ENCODE measurements around the gene ABL2. TPM values are rescaled to one million over a fixed set of nuclear protein-coding genes. Genes with fewer than 3 reads are reported as not detected.
A peak's percentile ranks its signal among the peaks of the same experiment; 100 is the strongest.

The ABL2 gene
- total RNA-seq, 1 experiment from 2014 or later: 18.3 TPM

DNA sequence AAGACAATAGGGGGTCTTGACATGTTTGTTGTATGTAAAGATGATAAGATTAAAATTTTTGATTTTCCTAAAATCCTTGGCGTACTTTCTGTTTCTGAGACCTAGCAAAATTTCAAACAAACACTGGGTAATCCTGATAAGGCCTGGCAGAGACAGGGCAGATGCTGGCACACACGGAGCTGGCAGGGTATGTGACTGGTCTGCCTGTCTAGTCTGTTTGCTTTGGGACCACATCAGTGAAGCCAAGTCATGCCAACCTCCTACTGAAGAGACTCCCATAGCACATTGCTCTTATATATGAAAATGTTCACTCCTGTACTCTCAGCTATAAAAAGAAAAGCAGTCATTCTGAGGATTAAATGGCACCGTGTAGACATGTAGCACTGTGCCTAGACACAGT is 133.6 kb downstream of the ABL2 start:
- ChIA-PET CTCF (no interaction called here), POLR2A (no interaction called here)
- Mint-ChIP-seq H3K27me3 (ENCODE audit: low read depth) (no peaks in the 10 kb centered on the region), H3K27ac (no peak overlapping the region), H3K36me3 (peaks cover 51% of the 10 kb centered on the region), H3K4me3 (no peak overlapping the region), H3K4me1 (peaks cover 10% of the 10 kb centered on the region), H3K9me3 (no peaks in the 10 kb centered on the region)
- no peak for TF ChIP-seq PRRX2 (CRISPR knock-in tag; IDR thresholded peaks at IDR 0.05)
- TF ChIP-seq, protein P1, sequence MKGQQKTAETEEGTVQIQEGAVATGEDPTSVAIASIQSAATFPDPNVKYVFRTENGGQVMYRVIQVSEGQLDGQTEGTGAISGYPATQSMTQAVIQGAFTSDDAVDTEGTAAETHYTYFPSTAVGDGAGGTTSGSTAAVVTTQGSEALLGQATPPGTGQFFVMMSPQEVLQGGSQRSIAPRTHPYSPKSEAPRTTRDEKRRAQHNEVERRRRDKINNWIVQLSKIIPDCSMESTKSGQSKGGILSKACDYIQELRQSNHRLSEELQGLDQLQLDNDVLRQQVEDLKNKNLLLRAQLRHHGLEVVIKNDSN (CRISPR knock-in tag; IDR thresholded peaks at IDR 0.05): no peak
- ATAC-seq (no peak), DNase-seq (ENCODE audit: low spot score) (no peak)

DNA sequence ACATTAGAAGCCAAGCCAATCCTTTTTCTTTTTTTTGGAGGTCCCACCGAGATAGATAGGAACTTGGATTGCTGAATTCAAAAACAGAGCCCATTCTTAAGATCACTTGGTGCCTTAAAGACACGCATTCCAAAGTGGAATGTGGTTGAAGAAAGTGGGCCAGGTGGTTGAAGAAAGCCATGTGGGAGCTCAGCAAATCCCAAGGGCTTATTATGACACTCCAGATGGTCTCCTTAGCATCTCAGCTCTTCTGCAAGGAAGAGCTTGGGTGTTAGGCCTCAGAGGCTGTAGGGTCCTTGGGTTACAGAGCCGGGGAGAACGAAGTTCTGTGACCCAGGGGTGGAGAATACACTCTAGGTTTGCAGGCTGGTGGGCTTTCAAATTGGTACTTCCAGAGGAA is 134.1 kb downstream of the ABL2 start:
- DNase-seq (ENCODE audit: low spot score) (no peak), ATAC-seq (no peak)
- Mint-ChIP-seq H3K4me3 (no peak overlapping the region), H3K27ac (no peak overlapping the region), H3K27me3 (ENCODE audit: low read depth) (no peaks in the 10 kb centered on the region), H3K9me3 (no peaks in the 10 kb centered on the region), H3K36me3 (peaks cover 55% of the 10 kb centered on the region), H3K4me1 (peaks cover 11% of the 10 kb centered on the region)
- POLR2A ChIA-PET: no interaction called here
- CTCF ChIA-PET: no interaction called here
- TF ChIP-seq, protein P2, sequence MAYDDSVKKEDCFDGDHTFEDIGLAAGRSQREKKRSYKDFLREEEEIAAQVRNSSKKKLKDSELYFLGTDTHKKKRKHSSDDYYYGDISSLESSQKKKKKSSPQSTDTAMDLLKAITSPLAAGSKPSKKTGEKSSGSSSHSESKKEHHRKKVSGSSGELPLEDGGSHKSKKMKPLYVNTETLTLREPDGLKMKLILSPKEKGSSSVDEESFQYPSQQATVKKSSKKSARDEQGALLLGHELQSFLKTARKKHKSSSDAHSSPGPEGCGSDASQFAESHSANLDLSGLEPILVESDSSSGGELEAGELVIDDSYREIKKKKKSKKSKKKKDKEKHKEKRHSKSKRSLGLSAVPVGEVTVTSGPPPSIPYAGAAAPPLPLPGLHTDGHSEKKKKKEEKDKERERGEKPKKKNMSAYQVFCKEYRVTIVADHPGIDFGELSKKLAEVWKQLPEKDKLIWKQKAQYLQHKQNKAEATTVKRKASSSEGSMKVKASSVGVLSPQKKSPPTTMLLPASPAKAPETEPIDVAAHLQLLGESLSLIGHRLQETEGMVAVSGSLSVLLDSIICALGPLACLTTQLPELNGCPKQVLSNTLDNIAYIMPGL (CRISPR knock-in tag; IDR thresholded peaks at IDR 0.05): no peak
- TF ChIP-seq, protein P3, sequence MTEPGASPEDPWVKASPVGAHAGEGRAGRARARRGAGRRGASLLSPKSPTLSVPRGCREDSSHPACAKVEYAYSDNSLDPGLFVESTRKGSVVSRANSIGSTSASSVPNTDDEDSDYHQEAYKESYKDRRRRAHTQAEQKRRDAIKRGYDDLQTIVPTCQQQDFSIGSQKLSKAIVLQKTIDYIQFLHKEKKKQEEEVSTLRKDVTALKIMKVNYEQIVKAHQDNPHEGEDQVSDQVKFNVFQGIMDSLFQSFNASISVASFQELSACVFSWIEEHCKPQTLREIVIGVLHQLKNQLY (CRISPR knock-in tag; IDR thresholded peaks at IDR 0.05): no peak
- TF ChIP-seq, protein P4, sequence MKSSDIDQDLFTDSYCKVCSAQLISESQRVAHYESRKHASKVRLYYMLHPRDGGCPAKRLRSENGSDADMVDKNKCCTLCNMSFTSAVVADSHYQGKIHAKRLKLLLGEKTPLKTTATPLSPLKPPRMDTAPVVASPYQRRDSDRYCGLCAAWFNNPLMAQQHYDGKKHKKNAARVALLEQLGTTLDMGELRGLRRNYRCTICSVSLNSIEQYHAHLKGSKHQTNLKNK (CRISPR knock-in tag; IDR thresholded peaks at IDR 0.05): no peak
- TF ChIP-seq ZNF232 (CRISPR knock-in tag; IDR thresholded peaks at IDR 0.05): no peak
- no peak for TF ChIP-seq ZNF317 (CRISPR knock-in tag; IDR thresholded peaks at IDR 0.05; ENCODE audit: borderline replicate concordance, low read depth)
- TF ChIP-seq, protein P5, sequence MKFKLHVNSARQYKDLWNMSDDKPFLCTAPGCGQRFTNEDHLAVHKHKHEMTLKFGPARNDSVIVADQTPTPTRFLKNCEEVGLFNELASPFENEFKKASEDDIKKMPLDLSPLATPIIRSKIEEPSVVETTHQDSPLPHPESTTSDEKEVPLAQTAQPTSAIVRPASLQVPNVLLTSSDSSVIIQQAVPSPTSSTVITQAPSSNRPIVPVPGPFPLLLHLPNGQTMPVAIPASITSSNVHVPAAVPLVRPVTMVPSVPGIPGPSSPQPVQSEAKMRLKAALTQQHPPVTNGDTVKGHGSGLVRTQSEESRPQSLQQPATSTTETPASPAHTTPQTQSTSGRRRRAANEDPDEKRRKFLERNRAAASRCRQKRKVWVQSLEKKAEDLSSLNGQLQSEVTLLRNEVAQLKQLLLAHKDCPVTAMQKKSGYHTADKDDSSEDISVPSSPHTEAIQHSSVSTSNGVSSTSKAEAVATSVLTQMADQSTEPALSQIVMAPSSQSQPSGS (CRISPR knock-in tag; IDR thresholded peaks at IDR 0.05; ENCODE audit: borderline replicate concordance, low read depth): no peak
- no peak for TF ChIP-seq ZNF138 (CRISPR knock-in tag; conservative IDR thresholded peaks at IDR 0.05)

DNA sequence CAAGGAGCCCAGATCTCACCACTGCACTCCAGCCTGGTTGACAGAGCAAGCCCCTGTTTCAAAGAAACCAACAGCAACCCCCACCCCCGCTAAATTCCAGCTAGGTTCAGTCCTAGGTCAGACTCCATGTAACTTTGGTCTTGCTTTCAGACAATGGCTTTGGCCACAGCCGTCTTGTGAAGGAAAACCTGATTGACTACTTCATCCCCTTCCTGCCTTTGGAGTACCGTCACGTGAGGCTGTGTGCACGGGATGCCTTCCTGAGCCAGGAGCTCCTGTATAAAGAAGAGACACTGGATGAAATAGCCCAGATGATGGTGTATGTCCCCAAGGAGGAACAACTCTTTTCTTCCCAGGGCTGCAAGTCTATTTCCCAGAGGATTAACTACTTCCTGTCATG is 134.7 kb downstream of the ABL2 start:
- TF ChIP-seq, protein P4 (CRISPR knock-in tag; IDR thresholded peaks at IDR 0.05): no peak
- TF ChIP-seq, protein P5 (CRISPR knock-in tag; IDR thresholded peaks at IDR 0.05; ENCODE audit: borderline replicate concordance, low read depth): no peak
- TF ChIP-seq, protein P6, sequence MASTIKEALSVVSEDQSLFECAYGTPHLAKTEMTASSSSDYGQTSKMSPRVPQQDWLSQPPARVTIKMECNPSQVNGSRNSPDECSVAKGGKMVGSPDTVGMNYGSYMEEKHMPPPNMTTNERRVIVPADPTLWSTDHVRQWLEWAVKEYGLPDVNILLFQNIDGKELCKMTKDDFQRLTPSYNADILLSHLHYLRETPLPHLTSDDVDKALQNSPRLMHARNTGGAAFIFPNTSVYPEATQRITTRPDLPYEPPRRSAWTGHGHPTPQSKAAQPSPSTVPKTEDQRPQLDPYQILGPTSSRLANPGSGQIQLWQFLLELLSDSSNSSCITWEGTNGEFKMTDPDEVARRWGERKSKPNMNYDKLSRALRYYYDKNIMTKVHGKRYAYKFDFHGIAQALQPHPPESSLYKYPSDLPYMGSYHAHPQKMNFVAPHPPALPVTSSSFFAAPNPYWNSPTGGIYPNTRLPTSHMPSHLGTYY (CRISPR knock-in tag; IDR thresholded peaks at IDR 0.05): no peak
- TF ChIP-seq ZNF138 (CRISPR knock-in tag; conservative IDR thresholded peaks at IDR 0.05) (no peak), IRF2 (CRISPR knock-in tag; IDR thresholded peaks at IDR 0.05; ENCODE audit: borderline replicate concordance, low read depth) (no peak), MYBL2 (CRISPR knock-in tag; IDR thresholded peaks at IDR 0.05) (no peak), NFE2L1 (CRISPR knock-in tag; IDR thresholded peaks at IDR 0.05) (no peak), OVOL2 (CRISPR knock-in tag; IDR thresholded peaks at IDR 0.05; ENCODE audit: borderline replicate concordance) (no peak), MXD4 (CRISPR knock-in tag; IDR thresholded peaks at IDR 0.05; ENCODE audit: borderline replicate concordance) (no peak), JAZF1 (CRISPR knock-in tag; IDR thresholded peaks at IDR 0.05) (no peak), SMAD3 (CRISPR knock-in tag; IDR thresholded peaks at IDR 0.05; ENCODE audit: borderline replicate concordance) (no peak), NFYB (CRISPR knock-in tag; conservative IDR thresholded peaks at IDR 0.05; ENCODE audit: low read depth) (no peak)
- TF ChIP-seq, protein P7, sequence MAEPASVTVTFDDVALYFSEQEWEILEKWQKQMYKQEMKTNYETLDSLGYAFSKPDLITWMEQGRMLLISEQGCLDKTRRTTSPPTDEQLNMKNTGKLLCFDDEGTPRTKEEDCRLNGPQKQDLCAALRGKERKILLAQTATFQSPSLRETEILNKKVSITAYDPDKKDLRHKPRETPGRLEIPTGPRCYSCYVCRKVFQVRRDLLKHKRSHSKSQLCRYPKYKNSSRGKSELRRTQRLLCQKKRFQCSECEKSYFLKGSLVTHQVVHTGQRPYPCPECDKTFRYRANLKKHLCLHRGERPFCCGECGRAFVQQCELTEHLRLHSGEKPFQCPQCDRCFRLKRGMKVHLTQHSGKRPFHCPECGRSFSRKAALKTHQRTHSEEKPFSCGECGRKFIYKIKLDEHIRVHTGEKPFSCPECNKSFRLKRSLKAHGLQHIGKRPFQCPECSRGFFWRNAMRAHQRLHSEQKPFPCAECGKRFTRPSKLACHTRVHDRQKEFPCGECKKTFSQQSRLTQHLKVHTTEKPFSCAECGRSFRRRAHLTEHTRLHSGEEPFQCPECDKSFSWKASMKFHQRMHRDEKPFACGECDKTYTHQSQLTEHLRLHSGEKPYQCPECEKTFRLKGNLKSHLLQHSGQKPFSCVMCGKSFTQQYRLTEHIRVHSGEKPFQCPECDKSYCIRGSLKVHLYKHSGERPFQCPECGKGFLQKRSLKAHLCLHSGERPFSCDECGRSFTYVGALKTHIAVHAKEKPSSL (CRISPR knock-in tag; conservative IDR thresholded peaks at IDR 0.05): no peak
- TF ChIP-seq, protein P8, sequence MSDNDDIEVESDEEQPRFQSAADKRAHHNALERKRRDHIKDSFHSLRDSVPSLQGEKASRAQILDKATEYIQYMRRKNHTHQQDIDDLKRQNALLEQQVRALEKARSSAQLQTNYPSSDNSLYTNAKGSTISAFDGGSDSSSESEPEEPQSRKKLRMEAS (CRISPR knock-in tag; IDR thresholded peaks at IDR 0.05): no peak
- peaks cover 11% of the 10 kb centered on the region for H3K4me1 Mint-ChIP-seq
- H3K4me3 Mint-ChIP-seq: no peak overlapping the region
- no peaks in the 10 kb centered on the region for H3K9me3 Mint-ChIP-seq
- peaks cover 54% of the 10 kb centered on the region for H3K36me3 Mint-ChIP-seq
- peak overlapping the region; percentile 6; the same call in 1 of the 2 replicates for H3K27ac Mint-ChIP-seq
- no peak for ATAC-seq
- DNase-seq (ENCODE audit: low spot score): no peak
- no peaks in the 10 kb centered on the region for H3K27me3 Mint-ChIP-seq (ENCODE audit: low read depth)
- POLR2A ChIA-PET: no interaction called here
- CTCF ChIA-PET: no interaction called here

All from WTC11 (cell line).